Mammary epithelial cell (primary cell): ENCODE data around the gene SLIT2.

Experiments used
- EZH2 ChIP-seq: IDR thresholded peaks from 2 replicates; pipeline ENCODE4 v1.6.1; 2012; ENCODE audit warnings: low read length, inconsistent platforms, borderline replicate concordance
- TF ChIP-seq, protein P1 (sequence below), 2 donors: IDR thresholded peaks in 1 of 2; conservative IDR thresholded peaks in 1 of 2; 2 replicates each; pipeline ENCODE4 v1.5.1; 2011 to 2012; ENCODE audit warnings: inconsistent platforms in 2 of 2, low read length in 2 of 2, mild to moderate bottlenecking in 2 of 2, control low read depth in 1 of 2, low read depth in 1 of 2; ENCODE audit not compliant: insufficient read depth in 1 of 2; ENCODE audit errors: extremely low read depth in 1 of 2

GRCh38 chr4:20278195-20278594 is 26.5 kb downstream of the SLIT2 start:
- TF ChIP-seq, protein P1, sequence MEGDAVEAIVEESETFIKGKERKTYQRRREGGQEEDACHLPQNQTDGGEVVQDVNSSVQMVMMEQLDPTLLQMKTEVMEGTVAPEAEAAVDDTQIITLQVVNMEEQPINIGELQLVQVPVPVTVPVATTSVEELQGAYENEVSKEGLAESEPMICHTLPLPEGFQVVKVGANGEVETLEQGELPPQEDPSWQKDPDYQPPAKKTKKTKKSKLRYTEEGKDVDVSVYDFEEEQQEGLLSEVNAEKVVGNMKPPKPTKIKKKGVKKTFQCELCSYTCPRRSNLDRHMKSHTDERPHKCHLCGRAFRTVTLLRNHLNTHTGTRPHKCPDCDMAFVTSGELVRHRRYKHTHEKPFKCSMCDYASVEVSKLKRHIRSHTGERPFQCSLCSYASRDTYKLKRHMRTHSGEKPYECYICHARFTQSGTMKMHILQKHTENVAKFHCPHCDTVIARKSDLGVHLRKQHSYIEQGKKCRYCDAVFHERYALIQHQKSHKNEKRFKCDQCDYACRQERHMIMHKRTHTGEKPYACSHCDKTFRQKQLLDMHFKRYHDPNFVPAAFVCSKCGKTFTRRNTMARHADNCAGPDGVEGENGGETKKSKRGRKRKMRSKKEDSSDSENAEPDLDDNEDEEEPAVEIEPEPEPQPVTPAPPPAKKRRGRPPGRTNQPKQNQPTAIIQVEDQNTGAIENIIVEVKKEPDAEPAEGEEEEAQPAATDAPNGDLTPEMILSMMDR (conservative IDR thresholded peaks at IDR 0.05 in 1 of 2, IDR thresholded peaks at IDR 0.05 in 1 of 2; ENCODE audit: extremely low read depth in 1 of 2, insufficient read depth in 1 of 2, low read depth in 1 of 2, low read length in 2 of 2) = no peak
- TF ChIP-seq EZH2 = no peak
